WTC11 (cell line): ENCODE data around the gene GLTPD2.

ENCODE experiments used
- ATF1 ChIP-seq: sonication (generic); formaldehyde crosslinking; IDR thresholded peaks from 2 replicates; pipeline ENCODE4 v1.8.1; 2023; ENCODE audit warnings: mild to moderate bottlenecking, moderate library complexity, missing genetic modification reagents
- ATF3 ChIP-seq: sonication (generic); formaldehyde crosslinking; conservative IDR thresholded peaks from 2 replicates; pipeline ENCODE4 v1.8.1; 2022; ENCODE audit warnings: mild to moderate bottlenecking, missing genetic modification reagents
- CREB1 ChIP-seq: sonication (generic); formaldehyde crosslinking; IDR thresholded peaks from 2 replicates; pipeline ENCODE4 v1.8.0; 2023; ENCODE audit warnings: mild to moderate bottlenecking, missing genetic modification reagents
- TF ChIP-seq, protein P1 (sequence below): fragments of 200-600 bp; IDR thresholded peaks from 2 replicates; pipeline ENCODE4 v1.8.0; 2022; ENCODE audit warnings: antibody characterized with exemption
- TF ChIP-seq, protein P2 (sequence below): fragments of 250-450 bp; sonication (Bioruptor Pico); IDR thresholded peaks from 2 replicates; pipeline ENCODE4 v1.9.0; 2021; ENCODE audit warnings: mild to moderate bottlenecking, borderline replicate concordance

- TF ChIP-seq, protein P1, sequence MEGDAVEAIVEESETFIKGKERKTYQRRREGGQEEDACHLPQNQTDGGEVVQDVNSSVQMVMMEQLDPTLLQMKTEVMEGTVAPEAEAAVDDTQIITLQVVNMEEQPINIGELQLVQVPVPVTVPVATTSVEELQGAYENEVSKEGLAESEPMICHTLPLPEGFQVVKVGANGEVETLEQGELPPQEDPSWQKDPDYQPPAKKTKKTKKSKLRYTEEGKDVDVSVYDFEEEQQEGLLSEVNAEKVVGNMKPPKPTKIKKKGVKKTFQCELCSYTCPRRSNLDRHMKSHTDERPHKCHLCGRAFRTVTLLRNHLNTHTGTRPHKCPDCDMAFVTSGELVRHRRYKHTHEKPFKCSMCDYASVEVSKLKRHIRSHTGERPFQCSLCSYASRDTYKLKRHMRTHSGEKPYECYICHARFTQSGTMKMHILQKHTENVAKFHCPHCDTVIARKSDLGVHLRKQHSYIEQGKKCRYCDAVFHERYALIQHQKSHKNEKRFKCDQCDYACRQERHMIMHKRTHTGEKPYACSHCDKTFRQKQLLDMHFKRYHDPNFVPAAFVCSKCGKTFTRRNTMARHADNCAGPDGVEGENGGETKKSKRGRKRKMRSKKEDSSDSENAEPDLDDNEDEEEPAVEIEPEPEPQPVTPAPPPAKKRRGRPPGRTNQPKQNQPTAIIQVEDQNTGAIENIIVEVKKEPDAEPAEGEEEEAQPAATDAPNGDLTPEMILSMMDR: no peak
- TF ChIP-seq ATF3 (CRISPR knock-in tag) (no peak), CREB1 (CRISPR knock-in tag) (no peak), ATF1 (CRISPR knock-in tag) (no peak)
- TF ChIP-seq, protein P2, sequence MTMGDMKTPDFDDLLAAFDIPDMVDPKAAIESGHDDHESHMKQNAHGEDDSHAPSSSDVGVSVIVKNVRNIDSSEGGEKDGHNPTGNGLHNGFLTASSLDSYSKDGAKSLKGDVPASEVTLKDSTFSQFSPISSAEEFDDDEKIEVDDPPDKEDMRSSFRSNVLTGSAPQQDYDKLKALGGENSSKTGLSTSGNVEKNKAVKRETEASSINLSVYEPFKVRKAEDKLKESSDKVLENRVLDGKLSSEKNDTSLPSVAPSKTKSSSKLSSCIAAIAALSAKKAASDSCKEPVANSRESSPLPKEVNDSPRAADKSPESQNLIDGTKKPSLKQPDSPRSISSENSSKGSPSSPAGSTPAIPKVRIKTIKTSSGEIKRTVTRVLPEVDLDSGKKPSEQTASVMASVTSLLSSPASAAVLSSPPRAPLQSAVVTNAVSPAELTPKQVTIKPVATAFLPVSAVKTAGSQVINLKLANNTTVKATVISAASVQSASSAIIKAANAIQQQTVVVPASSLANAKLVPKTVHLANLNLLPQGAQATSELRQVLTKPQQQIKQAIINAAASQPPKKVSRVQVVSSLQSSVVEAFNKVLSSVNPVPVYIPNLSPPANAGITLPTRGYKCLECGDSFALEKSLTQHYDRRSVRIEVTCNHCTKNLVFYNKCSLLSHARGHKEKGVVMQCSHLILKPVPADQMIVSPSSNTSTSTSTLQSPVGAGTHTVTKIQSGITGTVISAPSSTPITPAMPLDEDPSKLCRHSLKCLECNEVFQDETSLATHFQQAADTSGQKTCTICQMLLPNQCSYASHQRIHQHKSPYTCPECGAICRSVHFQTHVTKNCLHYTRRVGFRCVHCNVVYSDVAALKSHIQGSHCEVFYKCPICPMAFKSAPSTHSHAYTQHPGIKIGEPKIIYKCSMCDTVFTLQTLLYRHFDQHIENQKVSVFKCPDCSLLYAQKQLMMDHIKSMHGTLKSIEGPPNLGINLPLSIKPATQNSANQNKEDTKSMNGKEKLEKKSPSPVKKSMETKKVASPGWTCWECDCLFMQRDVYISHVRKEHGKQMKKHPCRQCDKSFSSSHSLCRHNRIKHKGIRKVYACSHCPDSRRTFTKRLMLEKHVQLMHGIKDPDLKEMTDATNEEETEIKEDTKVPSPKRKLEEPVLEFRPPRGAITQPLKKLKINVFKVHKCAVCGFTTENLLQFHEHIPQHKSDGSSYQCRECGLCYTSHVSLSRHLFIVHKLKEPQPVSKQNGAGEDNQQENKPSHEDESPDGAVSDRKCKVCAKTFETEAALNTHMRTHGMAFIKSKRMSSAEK: no peak
Measured at GRCh38 chr17:4741544-4741943, 47.2 kb upstream of the GLTPD2 start.
